AG04450 (cell line): Measurements from ENCODE around the gene UBE2K. TPM values are rescaled to one million over a fixed set of nuclear protein-coding genes. Genes with fewer than 3 reads are reported as not detected.
"Not testable (repeated sequence)": the region's sequence is repeated elsewhere in the genome, so short reads cannot be mapped to it uniquely, and the experiment has no call there.

Experiments
- CTCF ChIA-PET: fragments of 300-600, 350-600 bp; formaldehyde crosslinking; extraction: SDS; loops from one replicate; lab custom pipeline; 2022; ENCODE audit warnings: antibody characterized with exemption, inconsistent platforms; lab: Charles Lee
- POLR2A ChIA-PET: fragments of 350-600 bp; formaldehyde crosslinking; extraction: SDS; loops from one replicate; lab custom pipeline; 2021; ENCODE audit warnings: antibody characterized with exemption, inconsistent platforms; lab: Yijun Ruan, JAX
- DNase-seq: peaks from one replicate; pipeline ENCODE4 v3.0.0-alpha.2; 2011; ENCODE audit warnings: low read depth, low spot score
- H3K27ac ChIP-seq: one replicate; pipeline ENCODE4 v1.5.1; 2012; ENCODE audit warnings: low read depth, low read length, control low read depth
- H3K27me3 ChIP-seq: one replicate; pipeline ENCODE4 v1.6.0; 2012; ENCODE audit warnings: low read length; ENCODE audit not compliant: control insufficient read depth, insufficient read depth
- H3K4me3 ChIP-seq: 2 replicates; pipeline ENCODE4 v1.5.1; 2011; ENCODE audit warnings: mild to moderate bottlenecking, low read depth, low read length, control low read depth
- H3K9me3 ChIP-seq: 2 replicates; pipeline ENCODE4 v1.5.1; 2012; ENCODE audit warnings: low read length; ENCODE audit not compliant: control insufficient read depth, insufficient read depth
- CTCF ChIP-seq: IDR thresholded peaks from 2 replicates; pipeline ENCODE4 v1.5.1; 2011; ENCODE audit warnings: low read depth, low read length, control low read depth, inconsistent platforms
- polyA minus RNA-seq: library from RNA; depleted of rRNA, polyadenylated mRNA; stranded (reverse); fragments of >200 nt; gene quantifications from 2 replicates; pipeline ENCODE4 v1.2.3, GENCODE V29; 2011; rRNA and poly(A)+ RNA removed
- polyA plus RNA-seq: library from polyadenylated mRNA; depleted of rRNA; stranded (reverse); fragments of >200 nt; gene quantifications from 2 replicates; pipeline ENCODE4 v1.2.3, GENCODE V29; 2011; rRNA removed

The UBE2K gene
- polyA plus RNA-seq: 79.3 and 101 TPM in 2 replicates
- 21.7 and 30.8 TPM in 2 replicates for polyA minus RNA-seq

- POLR2A ChIA-PET: interaction anchor here (0.5 to 1.5 kb wide), 8 partner anchors 13 to 249 kb away, joined by 3 to 13 read pairs (median 5); partner anchors contain the start of genes SMIM14 and UGDH
- peak within 1 kb of the TSS; percentile 96 for H3K4me3 ChIP-seq
- peak within 1 kb of the TSS; percentile 81 for H3K27ac ChIP-seq
- CTCF ChIA-PET: interaction anchor here (0.5 to 2.0 kb wide), 3 partner anchors 25 to 281 kb away, joined by 3 to 9 read pairs (median 6); no protein-coding TSS in a partner anchor
- no peak for TF ChIP-seq CTCF
- H3K27me3 ChIP-seq: no peaks in the 10 kb centered on the region
- no peak for DNase-seq
- H3K9me3 ChIP-seq: peaks cover 5% of the 10 kb centered on the region; the same call in 1 of the 2 replicates
Measured at GRCh38 chr4:39697740-39698423, at the start of gene UBE2K. Gene UBE2K, plus strand, starts transcription at chr4:39698136. Its CDS starts 192 bp downstream, at chr4:39698328.

GRCh38 chr4:39648213-39648612, 49.7 kb upstream of the UBE2K start:
- CTCF ChIA-PET: no interaction called here
- POLR2A ChIA-PET: no interaction called here
- no peak overlapping the region for H3K4me3 ChIP-seq
- DNase-seq: no peak
- H3K27me3 ChIP-seq: no peaks in the 10 kb centered on the region
- H3K9me3 ChIP-seq: no peaks in the 10 kb centered on the region
- no peak overlapping the region for H3K27ac ChIP-seq
- TF ChIP-seq CTCF: no peak

- ChIA-PET CTCF (no interaction called here), POLR2A (no interaction called here)
- H3K27me3 ChIP-seq: no peaks in the 10 kb centered on the region
- TF ChIP-seq CTCF: no peak
- no peak overlapping the region for H3K4me3 ChIP-seq
- no peaks in the 10 kb centered on the region for H3K9me3 ChIP-seq
- H3K27ac ChIP-seq: no peak overlapping the region
- no peak for DNase-seq
Measured at GRCh38 chr4:39648827-39649558, 48.9 kb upstream of the UBE2K start.

- DNase-seq: no peak
- no peak overlapping the region for H3K4me3 ChIP-seq
- H3K9me3 ChIP-seq: no peaks in the 10 kb centered on the region
- CTCF ChIA-PET: no interaction called here
- H3K27ac ChIP-seq: no peak overlapping the region
- TF ChIP-seq CTCF: no peak
- POLR2A ChIA-PET: no interaction called here
- H3K27me3 ChIP-seq: no peaks in the 10 kb centered on the region
Measured at GRCh38 chr4:39649639-39650265, 48.2 kb upstream of the UBE2K start.

- H3K27ac ChIP-seq, POLR2A ChIA-PET, H3K4me3 ChIP-seq, H3K9me3 ChIP-seq, DNase-seq, H3K27me3 ChIP-seq: not testable (repeated sequence)
- CTCF ChIA-PET: interaction anchor here (0.6 kb wide), 1 partner anchor 23 kb away, joined by 4 read pairs; no protein-coding TSS in a partner anchor
Measured at GRCh38 chr4:39651586-39651985, 46.4 kb upstream of the UBE2K start.
